Choroid plexus epithelial cell (primary cell): ENCODE results near the gene RBM14.

ENCODE experiments used
- DNase-seq: peaks from one replicate; pipeline ENCODE4 v3.0.0-alpha.2; 2010; ENCODE audit warnings: low read depth
- H3K4me3 ChIP-seq: 2 replicates; pipeline ENCODE4 v1.5.1; 2011; ENCODE audit warnings: low read depth, mild to moderate bottlenecking, control low read depth, low read length, moderate library complexity
- TF ChIP-seq, protein P1 (sequence below): conservative IDR thresholded peaks from 2 replicates; pipeline ENCODE4 v1.5.1; 2011; ENCODE audit warnings: low read depth, mild to moderate bottlenecking, control low read depth, inconsistent platforms, low read length, moderate library complexity

Gene RBM14, protein sequence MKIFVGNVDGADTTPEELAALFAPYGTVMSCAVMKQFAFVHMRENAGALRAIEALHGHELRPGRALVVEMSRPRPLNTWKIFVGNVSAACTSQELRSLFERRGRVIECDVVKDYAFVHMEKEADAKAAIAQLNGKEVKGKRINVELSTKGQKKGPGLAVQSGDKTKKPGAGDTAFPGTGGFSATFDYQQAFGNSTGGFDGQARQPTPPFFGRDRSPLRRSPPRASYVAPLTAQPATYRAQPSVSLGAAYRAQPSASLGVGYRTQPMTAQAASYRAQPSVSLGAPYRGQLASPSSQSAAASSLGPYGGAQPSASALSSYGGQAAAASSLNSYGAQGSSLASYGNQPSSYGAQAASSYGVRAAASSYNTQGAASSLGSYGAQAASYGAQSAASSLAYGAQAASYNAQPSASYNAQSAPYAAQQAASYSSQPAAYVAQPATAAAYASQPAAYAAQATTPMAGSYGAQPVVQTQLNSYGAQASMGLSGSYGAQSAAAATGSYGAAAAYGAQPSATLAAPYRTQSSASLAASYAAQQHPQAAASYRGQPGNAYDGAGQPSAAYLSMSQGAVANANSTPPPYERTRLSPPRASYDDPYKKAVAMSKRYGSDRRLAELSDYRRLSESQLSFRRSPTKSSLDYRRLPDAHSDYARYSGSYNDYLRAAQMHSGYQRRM

DNA sequence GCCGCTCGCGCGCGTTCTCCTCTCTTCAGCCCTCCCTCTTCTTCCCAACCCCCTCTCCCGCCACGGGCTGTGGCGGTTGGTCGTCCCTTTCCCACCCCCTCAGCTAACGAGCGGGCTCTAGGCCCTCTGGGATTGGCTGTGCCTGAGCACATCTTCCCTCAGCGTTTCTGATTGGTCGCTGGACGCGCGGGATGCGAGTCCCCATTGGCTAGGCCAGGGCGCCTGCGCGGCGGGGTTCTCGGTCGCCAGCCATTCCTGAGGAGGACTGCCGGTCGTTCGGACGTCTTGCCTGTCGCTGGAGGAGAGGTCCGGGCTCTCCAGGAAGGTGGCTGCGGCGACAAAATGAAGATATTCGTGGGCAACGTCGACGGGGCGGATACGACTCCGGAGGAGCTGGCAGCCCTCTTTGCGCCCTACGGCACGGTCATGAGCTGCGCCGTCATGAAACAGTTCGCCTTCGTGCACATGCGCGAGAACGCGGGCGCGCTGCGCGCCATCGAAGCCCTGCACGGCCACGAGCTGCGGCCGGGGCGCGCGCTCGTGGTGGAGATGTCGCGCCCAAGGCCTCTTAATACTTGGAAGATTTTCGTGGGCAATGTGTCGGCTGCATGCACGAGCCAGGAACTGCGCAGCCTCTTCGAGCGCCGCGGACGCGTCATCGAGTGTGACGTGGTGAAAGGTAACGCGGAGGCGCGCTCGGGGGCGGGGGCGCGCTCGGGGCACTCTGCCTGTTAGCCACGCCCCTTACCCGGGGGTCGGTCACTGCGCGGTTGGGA, at the start of gene RBM14:
Gene RBM14 (plus strand): TSS at position 252 of the 776 bp plus-strand sequence. CDS start 91 bp downstream, at position 343.
- DNase-seq = peak; percentile 99
- H3K4me3 ChIP-seq = peak within 1 kb of the TSS; percentile 97
- TF ChIP-seq, protein P1, sequence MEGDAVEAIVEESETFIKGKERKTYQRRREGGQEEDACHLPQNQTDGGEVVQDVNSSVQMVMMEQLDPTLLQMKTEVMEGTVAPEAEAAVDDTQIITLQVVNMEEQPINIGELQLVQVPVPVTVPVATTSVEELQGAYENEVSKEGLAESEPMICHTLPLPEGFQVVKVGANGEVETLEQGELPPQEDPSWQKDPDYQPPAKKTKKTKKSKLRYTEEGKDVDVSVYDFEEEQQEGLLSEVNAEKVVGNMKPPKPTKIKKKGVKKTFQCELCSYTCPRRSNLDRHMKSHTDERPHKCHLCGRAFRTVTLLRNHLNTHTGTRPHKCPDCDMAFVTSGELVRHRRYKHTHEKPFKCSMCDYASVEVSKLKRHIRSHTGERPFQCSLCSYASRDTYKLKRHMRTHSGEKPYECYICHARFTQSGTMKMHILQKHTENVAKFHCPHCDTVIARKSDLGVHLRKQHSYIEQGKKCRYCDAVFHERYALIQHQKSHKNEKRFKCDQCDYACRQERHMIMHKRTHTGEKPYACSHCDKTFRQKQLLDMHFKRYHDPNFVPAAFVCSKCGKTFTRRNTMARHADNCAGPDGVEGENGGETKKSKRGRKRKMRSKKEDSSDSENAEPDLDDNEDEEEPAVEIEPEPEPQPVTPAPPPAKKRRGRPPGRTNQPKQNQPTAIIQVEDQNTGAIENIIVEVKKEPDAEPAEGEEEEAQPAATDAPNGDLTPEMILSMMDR = no peak

DNA sequence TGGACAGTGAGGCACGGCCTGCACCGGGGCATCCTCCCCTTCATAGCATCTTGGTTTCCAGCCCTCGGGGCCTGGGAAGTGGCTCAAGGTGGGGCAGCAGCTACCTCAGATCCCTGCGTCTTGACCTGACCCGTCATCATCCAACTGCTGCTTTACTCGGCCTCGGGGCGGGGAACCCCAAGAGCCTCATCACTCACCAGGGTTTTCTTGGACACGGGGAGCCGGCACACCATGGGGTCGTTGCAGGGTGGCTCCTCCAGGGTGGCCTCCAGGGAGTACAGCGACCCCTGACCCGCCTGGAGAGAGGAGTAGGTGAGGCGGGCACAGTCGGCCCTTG, 48.7 kb upstream of the RBM14 start:
- TF ChIP-seq, protein P1 = no peak
- H3K4me3 ChIP-seq = peak overlapping the region; percentile 58
- DNase-seq = no peak

DNA sequence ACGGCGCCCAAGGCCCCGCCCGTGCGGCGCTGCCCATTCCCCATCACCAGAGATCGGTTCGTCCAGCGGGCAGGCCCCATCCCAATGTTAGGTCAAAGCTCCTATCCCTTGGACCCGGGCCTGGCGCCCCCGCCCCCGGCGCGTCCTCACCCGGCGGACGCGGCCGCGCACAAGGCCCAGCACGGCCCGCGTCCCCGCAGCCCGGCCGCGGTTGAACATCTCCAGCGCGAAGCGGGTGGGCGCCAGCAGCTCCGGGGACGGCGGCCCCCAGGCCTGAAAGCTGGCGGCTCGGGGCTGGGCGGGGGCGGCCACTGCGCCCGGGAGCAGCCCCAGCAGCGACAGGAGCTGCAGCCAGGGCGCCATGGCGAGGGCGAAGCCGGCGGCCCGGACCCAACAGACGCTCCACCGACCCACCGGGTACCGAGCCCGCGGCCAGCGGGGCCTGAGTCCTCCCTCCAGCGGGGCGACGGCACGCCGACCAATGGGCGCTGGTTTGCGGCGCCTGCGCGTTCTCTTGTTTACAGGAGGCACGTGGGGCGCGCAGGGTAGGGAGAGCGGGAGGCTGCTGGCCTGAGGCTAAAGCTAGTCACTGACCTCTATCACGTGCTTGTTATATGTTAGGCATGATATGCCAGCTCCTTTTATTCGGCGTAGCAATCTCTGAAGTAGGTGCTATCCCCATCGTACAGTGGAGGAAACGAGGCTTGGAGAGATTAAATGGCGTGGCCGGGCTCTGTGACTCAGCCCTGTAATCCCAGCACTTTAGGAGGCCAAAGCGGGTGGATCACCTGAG, 48.1 kb upstream of the RBM14 start, which contains the start of gene CTSF:
Gene CTSF (minus strand): TSS at position 483 of the 793 bp plus-strand sequence. CDS start 120 bp downstream, at position 363.
- TF ChIP-seq, protein P1 = no peak
- peak; percentile 76 for DNase-seq
- peak within 1 kb of the TSS; percentile 58 for H3K4me3 ChIP-seq

DNA sequence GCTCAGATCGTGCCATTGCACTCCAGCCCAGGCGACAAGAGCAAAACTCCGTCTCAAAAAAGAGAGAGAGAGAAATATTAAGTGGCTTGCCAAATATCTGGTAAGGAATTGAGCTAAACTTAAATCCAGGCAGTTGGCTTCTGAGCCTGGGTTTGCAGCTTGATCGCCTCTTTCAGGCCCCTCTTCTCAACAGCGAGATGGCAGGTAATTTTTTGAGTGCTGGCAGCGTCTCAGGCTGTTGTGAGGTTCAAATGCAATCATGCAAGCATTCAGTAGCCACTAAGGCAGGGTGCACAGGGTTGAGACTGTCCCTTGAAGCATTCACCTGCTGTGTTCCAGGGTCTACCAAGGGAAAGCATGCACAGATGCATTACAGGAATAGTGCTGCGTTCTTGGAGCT, 47.4 kb upstream of the RBM14 start:
- no peak for DNase-seq
- TF ChIP-seq, protein P1 = no peak
- no peak overlapping the region for H3K4me3 ChIP-seq

DNA sequence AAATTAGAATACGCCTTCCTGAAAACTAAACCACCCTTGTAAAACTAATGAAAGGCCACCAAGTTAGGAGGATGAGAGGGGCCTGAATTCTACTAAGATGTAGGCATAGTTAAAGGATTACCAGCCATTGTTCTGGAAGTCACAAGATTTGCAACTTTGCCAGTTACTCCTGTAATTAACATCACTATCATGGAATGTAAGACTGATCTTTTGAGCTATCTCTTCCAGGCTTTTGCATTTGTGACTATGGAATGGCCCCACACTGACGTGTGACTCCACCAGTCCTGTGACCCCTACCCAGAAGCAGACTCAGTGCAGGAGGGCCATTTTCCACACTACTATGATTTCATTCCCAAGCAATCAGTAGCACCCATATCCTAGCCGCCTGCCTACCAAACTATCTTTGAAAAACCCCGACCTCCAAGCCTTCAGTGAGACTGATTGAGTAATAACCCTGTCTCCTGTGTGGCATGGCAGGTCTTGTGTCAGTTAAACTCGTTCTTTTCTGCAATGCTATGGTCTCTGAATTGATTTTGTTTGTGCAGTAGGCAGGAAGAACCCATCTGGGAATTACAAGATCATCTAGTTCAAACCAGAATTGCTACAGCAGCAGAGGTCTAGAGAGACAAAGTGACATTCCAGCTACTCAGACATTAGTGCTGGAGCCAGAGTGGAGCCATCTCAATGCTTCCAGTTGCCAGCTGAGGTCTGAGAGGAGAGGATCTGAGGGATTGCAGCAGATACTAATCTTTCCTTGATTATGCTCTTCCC, 46.2 kb upstream of the RBM14 start:
- no peak overlapping the region for H3K4me3 ChIP-seq
- no peak for DNase-seq
- TF ChIP-seq, protein P1 = no peak

DNA sequence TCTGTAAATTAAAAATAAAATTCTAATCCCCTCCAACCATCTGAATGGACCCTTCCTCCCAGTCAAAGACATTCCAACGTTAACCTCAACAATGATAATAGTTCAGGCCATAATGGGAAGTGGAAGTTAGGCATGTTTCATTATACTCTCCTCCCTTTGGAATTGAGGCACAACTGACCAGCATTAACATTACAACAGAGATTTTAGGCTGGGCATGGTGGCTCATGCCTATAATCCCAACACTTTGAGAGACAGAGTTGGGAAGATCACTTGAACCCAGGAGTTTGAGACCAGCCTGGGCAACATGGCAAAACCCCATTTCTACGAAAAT, 45.6 kb upstream of the RBM14 start:
- TF ChIP-seq, protein P1 = no peak
- DNase-seq = no peak
- no peak overlapping the region for H3K4me3 ChIP-seq
